HG03060 (cell line): ENCODE data around the gene SDS.

Experiments used
- ATAC-seq: cut with Tn5 transposase; IDR thresholded peaks from one replicate; pipeline ENCODE4 v1.9.1; 2021; ENCODE audit warnings: low read depth, moderate number of reproducible peaks; ENCODE audit not compliant: unreplicated experiment

The SDS gene

DNA sequence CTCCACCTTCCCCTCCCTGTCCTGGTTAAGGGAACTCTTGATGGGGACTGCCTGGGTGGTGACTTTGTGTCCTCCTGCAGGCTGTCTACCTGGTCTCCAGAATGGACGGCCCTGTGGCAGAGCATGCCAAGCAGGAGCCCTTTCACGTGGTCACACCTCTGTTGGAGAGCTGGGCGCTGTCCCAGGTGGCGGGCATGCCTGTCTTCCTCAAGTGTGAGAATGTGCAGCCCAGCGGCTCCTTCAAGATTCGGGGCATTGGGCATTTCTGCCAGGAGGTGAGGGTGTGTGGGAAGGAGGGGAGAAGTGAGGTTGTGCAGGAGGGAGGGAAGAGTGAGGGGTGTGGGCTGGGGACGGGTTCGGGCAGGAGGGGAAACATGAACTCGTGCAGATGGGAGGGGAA is 24.2 kb upstream of the SDS start:
- no peak for ATAC-seq

DNA sequence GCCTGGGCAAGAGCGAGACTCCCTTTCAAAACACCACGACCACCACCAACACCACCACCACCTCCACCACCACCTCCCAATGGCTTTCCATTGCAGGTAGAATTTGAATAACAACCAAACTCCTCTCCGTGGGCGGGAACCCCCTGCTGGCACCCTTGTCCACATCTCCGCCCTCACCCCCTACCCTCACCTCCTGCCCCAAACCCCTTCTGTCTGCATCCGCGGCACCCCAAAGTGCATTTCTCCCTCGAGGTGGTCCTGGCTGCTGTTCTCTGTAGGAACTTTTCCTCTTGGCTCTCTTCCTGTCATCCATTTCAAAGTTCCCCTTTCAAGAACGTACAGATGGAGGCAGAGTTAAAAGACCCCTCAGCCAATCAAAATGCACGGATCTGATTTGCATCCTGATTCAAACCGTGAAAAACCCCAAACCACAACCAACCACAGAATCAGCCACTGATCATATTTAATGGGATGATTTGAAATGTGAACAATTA is 22.3 kb upstream of the SDS start:
- ATAC-seq, result no peak

DNA sequence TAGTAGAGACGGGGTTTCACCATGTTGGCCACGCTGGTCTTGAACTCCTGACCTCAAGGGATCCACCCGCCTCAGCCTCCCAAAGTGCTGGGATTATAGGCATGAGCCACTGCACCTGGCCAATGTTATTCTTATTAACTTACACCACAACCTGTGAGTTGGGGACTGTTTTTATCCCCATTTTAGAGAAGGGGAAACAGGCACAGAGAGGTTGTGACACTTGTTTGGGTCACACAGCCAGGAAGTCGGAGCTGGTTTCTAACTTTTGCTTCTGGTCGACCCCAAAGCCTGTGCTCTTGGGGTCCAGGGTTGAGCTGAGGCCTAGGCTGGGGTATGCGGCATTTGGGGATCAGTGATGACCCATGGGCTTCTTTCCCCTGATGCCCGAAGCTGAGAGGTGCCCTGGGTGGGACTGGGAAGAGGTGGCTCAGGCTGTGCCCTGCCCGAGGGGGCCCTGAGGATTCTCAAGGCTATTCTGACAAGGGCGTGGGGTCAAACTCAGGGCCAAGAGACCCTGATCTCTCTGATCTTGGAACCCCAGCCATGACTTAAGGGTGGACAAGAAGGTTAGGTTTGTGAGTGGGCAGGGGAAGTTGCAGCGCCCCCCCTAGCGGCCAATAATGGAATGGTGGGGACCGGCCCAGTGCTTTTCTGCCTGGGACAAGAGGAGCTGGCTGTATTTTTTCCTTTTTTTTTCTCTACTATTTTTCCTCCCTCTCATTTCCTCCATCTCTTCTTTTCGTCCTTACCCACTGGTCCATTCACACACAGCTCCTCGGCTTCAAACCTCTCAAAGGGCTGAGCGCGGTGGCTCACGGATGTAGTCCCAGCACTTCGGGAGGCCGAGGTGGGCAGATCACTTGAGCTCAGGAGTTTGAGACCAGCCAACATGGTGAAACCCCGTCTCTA is 21.5 kb upstream of the SDS start:
- no peak for ATAC-seq

DNA sequence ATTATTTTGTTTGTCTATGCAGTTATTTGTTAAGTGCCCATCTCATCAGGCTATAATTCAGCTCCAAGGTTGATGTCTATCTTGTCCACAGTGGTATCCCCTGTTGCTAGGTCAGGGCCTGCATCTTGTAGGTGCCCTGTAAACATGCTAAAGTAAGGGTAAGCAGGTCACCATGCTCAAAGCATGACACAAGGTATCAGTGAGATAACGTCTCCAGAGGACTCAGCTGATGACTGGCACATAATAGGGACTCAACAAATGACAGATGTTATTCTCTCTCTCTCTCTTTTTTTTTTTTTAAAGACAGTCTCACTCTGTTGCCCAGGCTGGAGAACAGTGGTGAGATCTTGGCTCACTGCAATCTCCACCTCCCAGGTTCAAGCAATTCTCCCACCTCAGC is 20.8 kb upstream of the SDS start:
- no peak for ATAC-seq

DNA sequence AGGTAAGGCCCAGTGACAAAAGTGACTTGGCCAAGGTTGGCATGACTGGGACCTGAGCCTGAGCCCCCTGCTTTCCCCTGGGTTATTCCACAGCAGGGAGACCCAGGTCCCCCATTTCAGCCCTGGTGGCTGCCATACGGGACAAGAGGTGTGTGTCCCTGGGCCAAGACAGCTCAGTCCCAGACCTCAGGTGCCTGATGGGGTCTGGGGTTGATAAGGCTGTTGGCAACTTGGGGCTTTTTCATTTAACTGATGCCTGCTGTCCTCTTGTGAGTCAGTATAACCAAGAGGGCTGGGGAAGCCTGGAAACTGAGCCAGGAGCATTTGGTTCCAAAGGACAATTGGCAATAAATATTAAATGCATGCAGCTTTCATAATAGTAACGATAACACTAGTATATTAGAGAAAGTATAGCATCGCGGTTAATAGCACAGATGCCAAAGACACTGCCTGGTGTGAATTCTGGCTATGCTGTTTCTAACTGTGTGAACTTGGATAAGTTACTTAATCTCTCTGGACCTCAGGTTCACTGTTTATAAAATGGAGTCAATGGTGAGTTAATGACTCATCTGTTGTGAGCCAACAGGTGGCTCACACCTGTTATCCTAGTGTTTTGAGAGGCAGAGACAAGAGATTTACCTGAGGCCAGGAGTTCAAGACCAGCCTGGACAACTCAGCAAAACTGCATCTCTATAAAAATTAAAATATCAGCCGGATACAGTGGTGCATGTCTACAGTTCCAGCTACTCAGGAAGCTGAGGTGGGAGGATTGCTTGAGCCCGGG is 19.4 kb upstream of the SDS start:
- ATAC-seq, result no peak

DNA sequence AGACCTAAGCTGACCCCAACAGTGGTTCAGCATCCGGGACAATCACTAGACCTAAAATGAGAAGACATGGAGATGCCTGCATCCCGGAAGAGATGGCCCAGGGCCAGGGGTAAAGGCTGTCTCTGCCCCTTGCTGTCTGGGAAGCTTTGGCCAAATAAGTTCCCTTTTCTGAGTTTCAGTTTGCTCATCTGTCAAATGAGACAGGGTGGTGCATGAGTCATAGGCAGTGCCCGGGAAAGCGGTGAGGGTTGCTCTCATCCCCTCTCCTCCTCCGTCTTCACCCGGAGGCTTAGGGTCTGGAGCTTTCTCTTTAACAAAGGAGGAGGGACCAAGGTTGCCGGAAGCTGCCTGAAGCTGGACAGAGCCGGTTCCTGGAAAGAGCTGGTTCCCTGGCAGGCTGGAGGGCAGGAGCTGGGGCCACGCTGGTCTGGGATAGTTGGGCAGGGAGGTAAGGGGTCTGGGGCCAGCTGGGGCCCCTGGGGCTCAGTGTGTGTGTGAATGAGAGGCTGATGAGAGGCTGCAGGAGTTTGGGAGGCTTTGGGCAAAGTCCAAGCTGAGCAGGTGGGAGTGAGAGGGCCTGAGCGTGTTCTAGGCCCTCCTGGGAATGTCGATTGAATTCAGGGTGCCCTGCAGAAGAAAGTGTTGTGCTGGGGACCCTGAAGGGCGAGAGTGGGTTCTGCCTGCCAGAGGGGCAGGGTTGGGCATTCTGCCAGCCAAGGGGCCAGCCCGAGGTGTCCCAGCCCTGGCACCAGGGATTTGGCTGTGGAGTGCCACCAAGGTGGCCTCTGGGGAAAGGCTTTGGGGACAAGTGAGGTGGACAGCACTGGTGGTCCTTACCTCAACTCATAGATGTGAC is 18.6 kb upstream of the SDS start, which contains the start of gene SDSL:
TSS of gene SDSL (plus strand) at position 351 of the 856 bp plus-strand sequence. CDS start 5,603 bp downstream, outside the sequence.
- ATAC-seq, result peak; percentile 84

DNA sequence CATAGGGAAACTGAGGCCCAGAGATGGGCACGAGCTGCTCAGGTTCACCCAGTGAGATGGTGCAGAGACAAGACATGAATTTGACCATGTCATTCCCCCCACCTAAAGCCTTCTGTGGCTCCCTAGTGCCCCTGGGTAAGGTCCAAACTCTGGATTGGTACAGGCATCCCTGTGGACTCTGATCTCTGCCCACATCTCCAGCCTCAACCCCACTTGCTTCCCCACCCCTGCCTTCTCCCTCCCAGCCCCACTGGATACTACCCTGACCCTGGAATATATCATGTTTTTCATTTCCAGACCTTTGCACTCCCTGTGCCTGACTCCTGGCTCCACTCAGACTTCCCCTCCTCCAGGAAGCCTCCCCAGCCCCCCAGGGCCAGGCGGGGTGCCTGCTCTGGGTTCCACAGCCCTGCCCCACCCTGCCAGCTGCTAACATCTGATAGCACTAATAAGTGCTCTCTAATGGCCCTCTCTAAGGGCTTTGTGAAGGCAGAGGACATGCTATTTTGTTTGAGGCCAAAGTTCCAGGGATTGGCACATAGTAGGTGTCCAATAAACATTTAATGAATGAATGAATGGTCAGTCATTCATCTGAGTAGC is 17.4 kb upstream of the SDS start:
- ATAC-seq, result no peak

DNA sequence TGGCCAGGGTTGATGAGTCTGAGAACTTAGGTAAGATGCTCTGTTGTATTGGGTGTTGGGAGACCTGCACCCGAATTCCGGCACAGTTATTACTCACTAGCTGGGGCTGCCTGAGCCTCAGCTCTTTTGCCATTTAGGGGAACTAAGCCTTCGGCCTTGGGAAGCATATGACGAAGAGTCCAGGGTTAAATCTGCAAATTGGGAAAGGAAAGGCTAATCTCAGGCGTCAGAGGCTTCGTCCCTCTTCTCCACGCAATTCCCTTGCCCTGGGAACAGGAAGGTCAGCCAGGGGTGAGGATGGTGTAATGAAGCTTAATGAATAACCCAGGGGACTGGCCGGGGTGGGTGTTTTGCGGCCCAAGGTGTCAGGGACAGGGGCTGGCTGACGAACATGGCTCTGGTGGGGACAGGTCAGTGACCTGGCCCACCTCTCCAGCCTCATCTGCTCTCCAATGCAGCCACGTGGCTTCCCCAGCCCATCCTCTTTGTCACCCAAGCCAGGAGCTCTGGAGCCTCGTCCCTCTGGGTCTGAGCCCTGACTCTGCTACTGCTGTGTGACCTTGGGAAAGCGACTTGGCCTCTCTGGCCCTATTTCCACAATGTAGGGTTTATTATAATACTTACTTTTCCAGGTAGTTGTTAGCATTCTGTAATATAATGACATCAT is 14.7 kb upstream of the SDS start:
- no peak for ATAC-seq

DNA sequence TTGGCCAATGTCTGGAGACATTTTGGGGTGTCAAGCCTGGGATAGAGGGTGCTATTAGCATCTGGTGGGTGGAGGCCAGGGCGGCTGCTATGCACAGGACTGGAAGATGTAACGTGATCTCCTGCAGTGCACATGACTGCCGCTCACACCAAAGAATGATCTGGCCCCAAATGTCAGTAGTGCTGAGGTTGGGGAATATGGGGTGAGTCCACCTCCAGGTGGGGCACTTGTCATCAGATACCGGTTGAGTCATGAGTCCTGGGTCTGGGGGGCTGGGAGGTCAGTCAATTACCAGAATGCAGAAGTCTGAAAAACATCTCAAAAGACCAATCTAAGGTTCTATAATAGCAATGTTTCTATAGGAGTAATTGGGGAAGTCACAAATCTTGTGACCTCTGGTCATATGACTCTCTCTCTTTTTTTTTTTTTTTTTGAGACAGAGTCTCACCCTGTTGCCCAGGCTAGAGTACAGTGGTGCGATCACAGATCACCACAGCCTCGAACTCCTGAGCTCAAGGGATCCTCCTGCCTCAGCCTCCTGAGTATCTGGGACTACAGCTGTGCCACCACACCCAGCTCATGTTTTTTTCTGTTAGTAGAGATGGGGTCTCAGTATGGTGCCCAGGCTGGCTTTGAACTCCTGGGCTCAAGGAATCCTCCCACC is 12.5 kb upstream of the SDS start:
- ATAC-seq, result no peak

DNA sequence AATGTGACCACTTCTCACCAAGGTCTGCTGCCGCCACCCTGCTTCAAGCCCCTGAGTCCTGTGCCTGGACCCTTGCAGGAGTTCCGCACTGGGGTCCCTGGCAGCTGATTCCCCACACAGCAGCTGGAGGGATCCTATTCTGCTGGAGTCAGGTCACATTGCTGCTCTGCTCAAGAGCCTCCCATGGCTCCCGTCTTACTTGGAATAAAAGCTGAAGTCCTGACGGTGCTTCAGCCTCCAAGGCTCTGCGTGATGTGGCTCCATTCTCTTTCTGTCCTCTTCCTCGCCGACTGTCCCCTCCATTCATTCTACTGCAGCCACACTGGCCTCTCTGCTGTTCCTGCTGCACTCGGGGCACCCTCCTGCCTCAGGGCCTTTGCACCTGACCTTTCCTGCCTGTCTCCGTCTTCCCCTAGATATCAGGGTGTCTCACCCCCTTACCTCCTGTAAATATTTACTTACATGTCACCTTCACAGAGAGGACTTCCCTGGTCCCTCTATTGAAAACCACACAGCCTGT is 10.9 kb upstream of the SDS start:
- ATAC-seq, result no peak

DNA sequence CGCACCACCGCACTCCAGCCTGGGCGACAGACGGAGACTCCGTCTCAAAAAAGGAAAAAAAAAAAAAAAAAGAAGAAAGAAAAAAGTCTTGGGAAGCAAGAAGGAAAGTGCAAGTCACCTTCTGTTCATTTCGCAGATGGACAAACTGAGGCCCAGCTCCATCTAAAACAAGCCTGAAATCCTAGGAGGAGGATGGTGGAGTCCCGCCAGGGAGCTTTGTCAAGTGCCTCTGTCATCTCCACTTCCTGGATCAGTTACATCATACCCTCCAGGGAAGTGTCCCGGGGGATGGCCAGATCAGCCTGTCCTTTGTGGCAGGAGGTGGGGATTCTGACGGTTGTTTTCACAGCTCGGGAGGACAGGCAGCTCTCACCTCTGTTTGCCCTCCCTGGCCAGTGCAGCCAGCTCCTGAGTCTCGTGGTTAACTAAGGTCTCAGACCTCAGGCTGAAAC is 9.8 kb upstream of the SDS start:
- ATAC-seq, result no peak

DNA sequence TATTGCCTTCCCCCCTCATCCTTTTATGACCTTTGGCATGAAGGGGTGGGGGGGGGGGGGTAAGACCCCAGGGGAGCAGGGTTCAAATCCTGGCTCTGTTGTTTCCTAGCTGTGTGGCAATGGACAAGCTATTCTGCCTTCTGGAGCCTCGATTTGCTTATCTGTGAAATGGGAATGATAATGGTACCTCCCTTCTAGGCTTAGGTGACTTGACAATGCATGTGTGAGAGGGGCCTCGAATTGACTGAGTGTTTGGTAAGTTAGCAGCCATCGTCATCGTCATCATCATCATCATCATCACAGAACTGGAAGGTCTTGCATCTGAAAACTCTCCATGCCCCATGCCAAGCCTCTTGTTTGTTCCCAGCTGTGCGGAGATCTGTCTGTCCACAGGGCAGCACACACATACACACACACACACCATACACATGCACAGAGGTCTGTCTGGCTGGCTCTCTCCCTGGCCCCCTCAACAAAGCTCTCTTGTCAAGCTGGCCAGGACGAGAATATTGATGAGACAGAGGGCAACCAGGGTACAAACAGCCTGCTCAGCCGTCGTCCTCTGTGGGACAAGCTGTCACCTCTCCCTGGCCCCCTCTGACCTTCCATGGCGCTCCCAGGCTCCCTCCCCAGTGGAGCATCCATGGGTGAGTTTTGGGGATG is 5.9 kb upstream of the SDS start:
- ATAC-seq, result no peak

DNA sequence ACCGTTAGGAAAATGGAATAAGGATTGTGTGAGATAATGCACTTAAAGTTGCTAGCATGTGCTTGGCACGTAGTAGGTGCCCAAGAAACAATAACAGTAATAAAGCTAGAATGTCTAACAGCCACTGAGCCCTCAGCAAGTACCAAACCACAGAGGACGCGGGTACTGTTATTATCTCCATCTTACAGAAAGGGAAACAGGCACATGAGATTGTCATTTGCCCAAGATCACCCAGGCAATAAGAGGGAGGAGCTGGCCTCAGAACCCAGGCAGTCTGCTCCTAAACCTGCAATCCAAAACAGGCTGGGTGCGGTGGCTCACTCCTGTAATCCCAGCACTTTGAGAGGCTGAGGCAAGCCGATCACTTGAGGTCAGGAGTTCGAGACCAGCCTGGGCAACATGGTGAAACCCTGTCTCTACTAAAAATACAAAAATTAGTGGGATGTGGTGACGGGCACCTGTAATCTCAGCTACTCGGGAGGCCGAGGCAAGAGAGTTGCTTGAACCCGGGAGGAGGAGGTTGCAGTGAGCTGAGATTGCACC is 5.1 kb upstream of the SDS start:
- ATAC-seq, result no peak

DNA sequence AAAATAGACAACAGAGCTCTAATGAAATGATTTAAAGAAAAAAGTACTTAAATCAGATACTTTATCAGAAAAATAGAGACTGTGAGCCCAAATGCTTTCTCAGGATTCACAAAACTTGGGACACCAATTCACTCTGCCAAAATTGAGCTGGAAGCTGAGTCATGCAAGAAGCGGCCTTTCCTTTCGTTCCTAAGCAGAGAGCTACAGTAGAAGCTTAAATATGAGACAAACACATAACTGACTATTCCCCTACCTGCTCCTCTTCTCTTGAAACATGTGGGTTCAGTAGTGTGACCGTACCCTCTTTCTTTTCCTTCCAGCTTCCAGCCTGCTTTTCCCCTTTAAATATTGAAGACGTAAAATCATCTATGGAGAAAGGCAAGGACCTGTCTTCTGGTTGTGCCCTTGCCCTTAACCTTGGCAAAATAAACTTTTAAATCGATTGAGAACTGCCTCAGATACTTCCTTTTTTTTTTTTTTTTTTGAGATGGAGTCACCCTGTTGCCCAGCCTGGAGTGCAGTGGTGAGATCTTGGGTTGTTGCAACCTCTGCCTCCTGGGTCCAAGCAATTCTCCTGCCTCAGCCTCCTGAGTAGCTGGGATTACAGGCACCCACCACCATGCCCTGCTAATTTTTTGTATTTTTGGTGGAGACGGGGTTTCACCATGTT is 4.4 kb upstream of the SDS start:
- no peak for ATAC-seq

DNA sequence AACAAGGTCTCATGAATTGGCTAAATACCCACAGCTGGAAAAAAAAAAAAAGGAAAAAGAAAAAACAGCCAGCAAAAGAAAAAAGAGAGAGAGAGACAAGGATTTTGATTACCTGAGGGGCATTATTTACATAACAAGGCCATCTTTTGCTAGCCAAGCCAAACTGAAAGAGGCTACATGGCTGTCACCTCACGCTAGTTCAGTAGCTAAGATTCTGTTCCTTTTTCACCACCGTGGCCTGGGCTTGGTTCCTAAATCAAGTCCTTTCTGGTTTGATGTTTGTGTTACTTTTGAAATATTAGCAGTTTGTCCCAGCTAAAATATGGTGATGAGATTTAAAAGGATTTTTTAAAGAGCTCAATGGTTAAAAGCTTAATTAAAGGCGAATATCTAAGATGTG is 2.0 kb upstream of the SDS start:
- ATAC-seq, result no peak

DNA sequence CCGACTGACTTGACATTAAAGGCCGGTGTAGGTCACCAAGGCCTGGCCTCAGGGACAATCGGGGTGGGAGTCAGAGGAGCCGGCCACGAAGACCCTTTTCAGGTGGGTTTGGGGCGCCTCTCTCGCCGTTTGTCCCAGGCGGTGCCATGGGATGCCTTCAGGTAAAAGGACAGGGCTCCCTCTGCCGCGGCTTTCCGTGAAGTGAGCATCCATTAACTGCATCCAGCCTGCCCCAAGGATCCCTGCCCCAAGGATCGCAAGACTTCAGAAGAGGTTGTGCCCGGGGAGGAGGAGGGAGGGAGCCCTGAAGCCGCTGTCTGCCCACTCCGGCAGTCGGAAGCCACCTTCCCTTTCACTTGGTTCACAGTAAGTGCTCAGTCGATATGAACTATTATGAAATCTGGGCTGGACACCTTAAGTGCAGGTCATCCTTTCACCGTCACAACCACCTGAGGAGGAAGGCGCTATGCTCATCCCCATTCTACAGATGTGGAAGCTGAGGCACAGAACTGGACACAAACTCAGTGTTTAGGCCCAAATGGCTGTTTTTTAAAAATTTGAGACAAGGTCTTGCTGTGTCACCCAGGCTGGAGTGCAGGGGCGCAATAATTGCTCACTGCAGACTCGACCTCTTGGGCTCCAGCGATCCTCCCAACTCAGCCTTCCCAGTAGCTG is 964 bp downstream of the SDS start:
- ATAC-seq, result no peak
